ENCODE data around the gene HYLS1.

GRCh38 chr11:125940145-125940544, 52.7 kb downstream of the HYLS1 start:
- TF ChIP-seq CTCF (IDR thresholded peaks at IDR 0.05; ENCODE audit: low read depth, low read length, poor library complexity, severe bottlenecking) (no peak), EZH2phosphoT487 (IDR thresholded peaks at IDR 0.05; ENCODE audit: borderline replicate concordance, low read length) (no peak)

All from DOHH2 (cell line).